ENCODE measurements around the gene TBC1D23. TPM values are rescaled to one million over a fixed set of nuclear protein-coding genes. Genes with fewer than 3 reads are reported as not detected.
"Not testable (repeated sequence)": the region's sequence is repeated elsewhere in the genome, so short reads cannot be mapped to it uniquely, and the experiment has no call there.

TBC1D23 gene
- total and polyA plus RNA-seq, 8 donors = 10.9 to 31.3 (median 20.5) TPM

- Histone ChIP-seq H3K4me3 (peak overlapping the region; percentile 87 to 97 (median 92)), H3K9me3 (no peaks in the 10 kb centered on the region), H3K27me3 (no peaks in the 10 kb centered on the region), H3K36me3 (no peaks in the 10 kb centered on the region), H3K4me1 (peaks cover 20 to 40% (median 30%) of the 10 kb centered on the region in 3 donors), H3K27ac (peak overlapping the region; percentile 91 to 96 (median 95))
- ATAC-seq (peak in 1 of 4 donors; percentile 1), FAIRE-seq (no peak), DNase-seq (no peak)
- TF ChIP-seq CTCF (IDR thresholded peaks at IDR 0.05) = no peak
- WGBS, 2 donors = 2% methylated on average over 11 of the region's 11 CpGs
- intact Hi-C loops (cut with DNase I) = no loop called here
Measured at GRCh38 chr3:100261485-100261903, 702 bp downstream of the TBC1D23 start.

DNA sequence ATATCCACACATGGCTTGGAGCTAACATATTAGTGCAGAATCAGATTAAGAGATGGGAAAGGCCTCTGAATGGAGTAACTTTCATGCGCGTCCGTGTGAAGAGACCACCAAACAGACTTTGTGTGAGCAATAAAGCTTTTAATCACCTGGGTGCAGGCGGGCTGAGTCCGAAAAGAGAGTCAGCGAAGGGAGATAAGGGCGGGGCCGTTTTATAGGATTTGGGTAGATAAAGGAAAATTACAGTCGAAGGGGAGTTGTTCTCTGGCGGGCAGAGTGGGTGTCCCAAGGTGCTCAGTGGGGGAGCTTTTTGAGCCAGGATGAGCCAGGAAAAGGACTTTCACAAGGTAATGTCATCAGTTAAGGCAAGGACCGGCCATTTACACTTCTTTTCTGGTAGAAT lies 2.1 kb downstream of the TBC1D23 start:
- H3K9me3 ChIP-seq; H3K27me3 ChIP-seq; H3K36me3 ChIP-seq; ATAC-seq; intact Hi-C loops (cut with DNase I); H3K27ac ChIP-seq; H3K4me3 ChIP-seq; DNase-seq; FAIRE-seq: not testable (repeated sequence)
- peaks cover 20 to 40% (median 34%) of the 10 kb centered on the region in 3 donors for H3K4me1 ChIP-seq
- 76 to 81% methylated on average over 11 of the region's 11 CpGs for WGBS, 2 donors

DNA sequence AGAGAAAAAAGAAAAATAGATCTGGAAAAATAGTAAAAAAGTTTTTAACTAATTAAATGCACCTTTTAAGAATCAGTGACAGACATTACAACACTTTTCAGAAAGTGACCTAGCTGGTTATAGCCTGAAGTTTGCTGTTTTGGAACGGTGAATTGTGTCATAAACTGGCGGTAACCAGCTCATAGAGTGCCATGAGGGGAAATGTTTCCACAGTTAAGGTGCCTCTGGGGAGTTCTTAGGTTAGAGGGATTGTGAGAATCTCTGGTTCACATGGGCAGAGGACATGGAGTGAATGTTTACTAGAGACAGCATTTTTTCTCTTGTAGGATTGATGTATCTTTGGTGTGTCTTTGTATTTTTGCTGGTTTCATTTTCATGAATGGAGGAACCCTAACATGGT lies 2.8 kb downstream of the TBC1D23 start:
- no peaks in the 10 kb centered on the region for H3K9me3 ChIP-seq
- H3K4me3 ChIP-seq = no peak overlapping the region
- DNase-seq = no peak
- no peak overlapping the region for H3K27ac ChIP-seq
- no peak for FAIRE-seq
- intact Hi-C loops (cut with DNase I) = no loop called here
- ATAC-seq = no peak
- WGBS, 2 donors = 63 to 77% methylated on average over 2 of the region's 2 CpGs
- TF ChIP-seq CTCF (IDR thresholded peaks at IDR 0.05) = no peak
- no peaks in the 10 kb centered on the region for H3K27me3 ChIP-seq
- peaks cover 27 to 43% (median 41%) of the 10 kb centered on the region in 3 donors for H3K4me1 ChIP-seq
- H3K36me3 ChIP-seq = no peaks in the 10 kb centered on the region

GRCh38 chr3:100264242-100264641 lies 3.5 kb downstream of the TBC1D23 start:
- TF ChIP-seq CTCF (IDR thresholded peaks at IDR 0.05) = no peak
- ATAC-seq (no peak), DNase-seq (no peak), FAIRE-seq (no peak)
- 45 to 48% methylated on average over 2 of the region's 2 CpGs for WGBS, 2 donors
- H3K27ac ChIP-seq = no peak overlapping the region
- H3K9me3 ChIP-seq = no peaks in the 10 kb centered on the region
- H3K4me1 ChIP-seq = peaks cover 30 to 49% (median 44%) of the 10 kb centered on the region in 3 donors
- no peaks in the 10 kb centered on the region for H3K36me3 ChIP-seq
- no peaks in the 10 kb centered on the region for H3K27me3 ChIP-seq
- intact Hi-C loops (cut with DNase I) = no loop called here
- H3K4me3 ChIP-seq = no peak overlapping the region

DNA sequence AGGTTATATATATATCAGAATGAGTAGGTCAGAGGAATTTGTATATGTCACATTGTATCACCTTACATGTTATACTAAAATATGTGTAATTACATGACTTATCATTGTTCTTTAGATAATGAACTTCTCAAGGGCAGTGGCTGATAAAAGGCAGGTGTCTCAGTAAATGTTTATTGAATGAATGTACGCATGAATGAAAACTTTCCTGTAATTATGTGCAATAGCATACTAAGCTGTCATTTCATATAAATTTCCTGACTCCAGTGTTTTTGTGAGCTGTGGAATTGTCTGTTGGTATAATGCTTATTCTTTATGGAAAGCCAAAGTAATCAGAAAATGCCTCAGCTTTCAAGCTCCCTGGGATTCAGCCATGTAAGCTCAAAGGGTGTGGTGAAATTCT lies 4.2 kb downstream of the TBC1D23 start:
- intact Hi-C loops (cut with DNase I) = no loop called here
- no peak for TF ChIP-seq CTCF (IDR thresholded peaks at IDR 0.05)
- FAIRE-seq (no peak), ATAC-seq (no peak), DNase-seq (no peak)
- no peak overlapping the region for H3K27ac ChIP-seq
- no peaks in the 10 kb centered on the region for H3K36me3 ChIP-seq
- peaks cover 29 to 52% (median 44%) of the 10 kb centered on the region in 3 donors for H3K4me1 ChIP-seq
- WGBS, 2 donors = 29 to 36% methylated on average over 1 of the region's 1 CpG
- no peaks in the 10 kb centered on the region for H3K27me3 ChIP-seq
- H3K4me3 ChIP-seq = no peak overlapping the region
- H3K9me3 ChIP-seq = no peaks in the 10 kb centered on the region
